ENCODE measurements around the gene KNSTRN.

- TF ChIP-seq CTCF (IDR thresholded peaks at IDR 0.05) (no peak), POLR2A (IDR thresholded peaks at IDR 0.05) (no peak), POLR2AphosphoS5 (IDR thresholded peaks at IDR 0.05) (no peak), EP300 (IDR thresholded peaks at IDR 0.05) (no peak)
Observed at GRCh38 chr15:40386480-40386879, 4.0 kb downstream of the KNSTRN start.

All from suprapubic skin (tissue), 4 donors.